HG02571 (cell line): ENCODE data around the gene SPTBN2.

Experiments
- ATAC-seq: cut with Tn5 transposase; IDR thresholded peaks from one replicate; pipeline ENCODE4 v1.9.1; 2021; ENCODE audit warnings: mild to moderate bottlenecking, moderate library complexity; ENCODE audit not compliant: unreplicated experiment

SPTBN2 gene

DNA sequence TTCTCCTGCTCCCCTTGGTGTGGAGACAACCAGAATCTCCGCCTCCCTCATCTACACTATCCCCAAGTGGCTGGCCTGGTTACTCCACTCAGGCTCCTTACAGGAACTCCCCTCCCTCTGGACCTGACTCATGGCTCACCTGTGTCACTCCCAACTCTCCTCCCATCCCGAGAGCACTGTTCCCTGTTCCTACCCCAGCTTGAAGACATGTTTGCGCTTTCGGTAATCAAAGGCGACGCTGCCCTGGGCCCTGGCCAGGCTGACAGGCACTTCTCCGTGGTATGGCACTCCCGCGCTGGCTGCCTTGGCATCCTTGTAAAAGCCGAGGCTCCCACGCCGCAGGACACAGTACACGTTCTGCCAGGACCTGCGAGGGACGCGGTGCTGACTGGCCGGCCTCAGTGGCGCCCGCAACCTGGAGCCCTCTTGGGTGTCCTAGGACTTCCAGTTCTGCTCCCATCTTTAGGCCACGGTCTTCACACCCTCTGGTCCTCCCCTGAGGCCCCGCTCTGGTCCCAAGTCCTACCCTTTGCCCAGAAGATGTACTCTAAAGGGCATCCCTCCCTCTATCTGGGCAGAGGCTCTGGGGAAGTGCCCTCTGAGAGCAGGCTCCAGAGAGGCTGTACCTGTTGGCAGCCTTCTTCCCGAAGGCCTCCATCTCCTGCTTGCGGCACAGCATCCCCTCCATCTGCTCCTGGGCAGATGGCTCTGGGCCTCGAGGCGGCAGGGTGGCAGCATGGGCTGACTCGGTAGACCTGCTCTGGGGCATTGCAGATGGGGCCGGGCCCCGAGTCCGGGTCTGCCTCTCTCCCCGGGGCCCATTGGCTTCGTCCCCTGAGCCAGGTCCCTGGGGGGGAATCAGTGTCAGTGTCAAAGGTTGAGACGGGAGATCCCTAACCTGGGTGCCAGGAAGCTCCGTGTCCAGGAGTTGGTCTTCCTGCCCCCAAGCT lies 41.9 kb downstream of the SPTBN2 start:
- ATAC-seq: no peak

DNA sequence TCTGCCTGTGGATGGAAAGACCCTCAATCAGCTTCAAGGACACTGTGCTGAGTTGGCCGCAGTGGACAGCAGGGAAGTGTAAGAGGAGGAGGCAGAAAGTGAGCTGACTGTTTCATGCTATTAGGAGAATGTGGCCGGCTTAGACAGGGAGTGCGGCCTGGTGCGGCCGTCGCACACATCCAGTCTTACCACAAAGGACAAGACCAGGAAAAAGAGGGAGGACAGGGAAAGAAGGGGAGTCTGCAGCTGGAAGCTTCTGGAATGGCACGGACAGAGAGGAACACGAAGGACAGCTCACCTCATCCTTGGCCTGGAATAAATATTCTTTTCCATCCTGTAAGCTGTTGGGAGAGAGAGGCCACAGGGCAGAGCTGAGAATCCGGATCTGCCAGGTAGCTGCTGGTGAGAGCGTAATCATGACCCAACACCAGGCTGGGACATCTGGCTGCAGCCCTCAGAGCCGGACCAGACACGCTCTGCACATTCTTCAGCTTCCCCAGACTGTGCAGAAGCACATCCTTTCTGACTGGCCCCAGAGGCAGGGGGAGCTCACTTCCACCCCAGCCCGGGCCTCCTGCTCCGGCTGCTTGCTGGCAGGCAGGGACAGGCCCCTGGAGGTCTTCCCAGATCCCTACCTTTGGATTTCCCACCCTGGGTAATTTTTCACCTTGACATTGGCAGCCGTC lies 42.8 kb downstream of the SPTBN2 start:
- no peak for ATAC-seq

DNA sequence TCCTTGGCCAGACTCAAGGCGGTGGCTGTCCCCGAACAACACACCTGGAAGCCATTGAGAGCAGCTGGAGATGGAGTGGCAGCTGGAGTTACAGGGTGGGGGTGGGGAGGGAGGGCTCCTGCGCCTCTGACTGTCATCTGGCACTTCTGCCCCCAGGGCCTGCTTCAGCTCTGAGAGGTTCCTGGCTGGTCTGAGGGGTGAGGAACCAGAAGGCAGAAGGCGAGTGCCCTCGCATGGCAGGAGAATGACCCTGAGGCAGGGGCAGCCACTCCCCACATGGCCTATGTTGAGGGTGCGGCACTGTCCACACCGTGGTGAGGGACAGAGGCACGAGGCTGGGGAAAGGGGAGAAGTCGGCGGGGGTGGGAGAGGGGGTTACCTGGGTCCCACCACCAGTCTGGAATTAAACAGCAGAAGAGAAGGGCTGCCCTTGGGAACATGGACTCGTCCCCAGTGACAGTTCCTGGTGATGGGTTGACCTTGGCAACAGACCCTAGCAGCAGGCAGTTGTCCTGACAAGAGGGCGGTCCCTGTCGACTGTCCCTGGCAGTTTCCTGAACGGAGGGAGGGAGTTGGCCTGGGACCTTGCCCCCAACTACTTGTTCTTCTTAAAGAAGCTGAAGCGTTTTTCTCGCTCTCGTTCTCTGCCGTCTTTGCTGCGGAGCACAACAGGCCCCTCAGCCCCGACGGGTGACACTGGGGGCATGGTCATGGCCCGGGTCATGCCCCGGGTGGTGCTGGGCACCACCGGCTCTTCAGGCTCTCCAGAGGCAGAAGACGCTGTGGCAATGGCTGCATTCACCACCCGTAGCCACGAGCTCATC lies 43.5 kb downstream of the SPTBN2 start:
- no peak for ATAC-seq

- ATAC-seq: no peak
These were observed 44.4 kb downstream of the SPTBN2 start for GRCh38 chr11:66684635-66685034.

DNA sequence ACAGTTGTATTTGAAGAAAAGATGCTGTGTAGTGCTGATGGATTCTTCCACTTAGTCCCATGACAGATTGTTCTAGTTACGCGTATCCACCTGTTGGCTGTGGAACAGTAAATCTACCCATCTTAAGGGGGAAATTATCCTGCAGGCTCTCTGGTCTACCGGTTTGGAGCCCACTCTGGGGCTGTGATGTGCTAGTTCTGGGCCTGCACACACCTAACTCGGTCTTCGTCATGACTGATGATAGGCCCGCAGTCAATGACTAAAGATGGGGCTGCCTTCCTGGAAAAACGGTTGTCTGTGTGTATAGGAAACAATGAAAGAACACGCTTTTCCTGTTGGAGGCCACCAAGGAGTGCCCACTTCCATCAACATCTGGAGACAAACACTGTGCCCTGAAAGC lies 45.1 kb downstream of the SPTBN2 start:
- no peak for ATAC-seq

DNA sequence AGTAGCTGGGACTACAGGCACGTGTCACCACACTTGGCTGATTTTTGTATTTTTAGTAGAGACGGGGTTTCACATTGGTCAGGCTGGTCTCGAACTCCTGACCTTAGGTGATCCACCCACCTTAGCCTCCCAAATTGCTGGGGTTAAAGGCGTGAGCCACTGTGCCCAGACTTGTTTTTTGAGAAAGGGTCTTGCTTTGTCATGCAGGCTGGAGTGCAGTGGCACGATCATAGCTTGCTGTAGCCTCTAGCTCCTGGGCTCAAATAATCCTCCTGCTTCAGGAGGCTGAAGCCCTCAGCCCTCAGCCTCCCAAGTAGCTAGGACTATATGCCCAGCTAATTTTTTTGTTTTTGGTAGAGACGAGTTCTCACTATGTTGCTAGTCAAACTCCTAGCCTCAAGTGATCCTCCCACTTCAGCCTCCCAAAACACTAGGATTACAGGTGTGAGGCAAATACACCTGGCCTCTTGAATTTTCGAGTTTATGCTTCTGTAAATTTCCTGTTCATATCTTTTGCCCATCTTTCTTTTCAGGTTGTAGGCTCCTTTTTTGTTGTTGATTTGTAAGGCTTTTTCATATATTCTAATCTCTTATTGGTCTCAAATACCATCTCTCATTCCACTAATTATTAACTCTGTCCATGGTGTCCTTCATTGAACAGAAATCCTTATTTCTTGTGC lies 47.9 kb downstream of the SPTBN2 start:
- ATAC-seq: no peak

GRCh38 chr11:66677599-66678375 lies 51.2 kb downstream of the SPTBN2 start, which contains the start of gene RBM4B:
RBM4B (minus strand) TSS chr11:66677887; CDS start chr11:66677079, 808 bp downstream.
- peak; percentile 79 for ATAC-seq

GRCh38 chr11:66676931-66677598 lies 52.0 kb downstream of the SPTBN2 start:
- ATAC-seq: no peak

GRCh38 chr11:66676282-66676919 lies 52.6 kb downstream of the SPTBN2 start:
- no peak for ATAC-seq

DNA sequence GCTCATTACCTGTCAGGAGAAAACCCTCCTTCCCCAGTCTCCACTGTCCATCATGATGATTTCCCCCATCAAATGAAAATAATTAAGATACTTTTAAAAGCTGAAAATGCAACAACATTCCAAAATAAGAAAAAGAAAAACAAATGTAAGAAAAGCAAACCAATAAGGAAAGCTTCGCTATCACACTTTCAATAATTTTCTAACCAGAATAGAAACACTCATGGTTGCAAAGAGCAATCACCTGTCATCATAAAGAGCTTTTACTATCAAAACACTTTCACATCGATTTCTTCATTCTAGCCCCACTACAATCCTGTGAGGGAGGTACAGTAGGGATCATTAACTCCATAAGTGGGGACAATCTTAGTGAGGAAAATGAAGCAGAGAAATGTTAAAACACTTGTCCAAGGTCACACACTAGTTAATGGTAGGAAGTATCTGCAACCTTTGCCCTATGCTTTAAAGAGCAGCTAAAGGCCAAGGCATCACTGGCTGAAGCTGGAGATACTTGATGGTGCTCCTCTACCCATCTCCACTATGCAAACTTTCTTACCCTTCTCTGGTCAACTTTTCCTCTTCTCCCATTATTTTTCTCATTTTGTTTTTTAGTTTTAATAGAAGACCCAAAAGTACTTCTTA lies 53.9 kb downstream of the SPTBN2 start:
- no peak for ATAC-seq

GRCh38 chr11:66670816-66671215 lies 58.2 kb downstream of the SPTBN2 start:
- ATAC-seq: no peak

GRCh38 chr11:66665369-66665768 lies 63.6 kb downstream of the SPTBN2 start:
- no peak for ATAC-seq

GRCh38 chr11:66663741-66664296 lies 65.2 kb downstream of the SPTBN2 start:
- ATAC-seq: no peak

DNA sequence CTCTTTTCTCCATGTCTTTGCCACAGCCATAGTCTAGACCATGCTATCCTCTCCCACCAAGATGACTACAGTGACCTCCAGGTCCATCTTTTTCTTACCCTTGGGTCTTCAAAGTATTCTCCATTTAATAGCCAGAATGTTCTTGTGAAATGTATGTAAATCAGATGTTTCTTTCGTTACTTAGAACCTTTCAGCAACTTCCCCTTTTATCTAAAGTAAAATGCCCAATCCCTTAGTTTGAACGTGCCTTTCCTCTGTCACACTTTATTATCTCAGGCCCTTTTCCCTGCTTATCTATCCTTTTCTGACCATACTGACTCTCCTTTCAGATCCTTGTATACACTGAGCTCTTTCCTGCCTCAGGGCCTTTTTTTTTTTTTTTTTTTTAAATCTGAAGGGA lies 69.3 kb downstream of the SPTBN2 start:
- ATAC-seq: no peak

DNA sequence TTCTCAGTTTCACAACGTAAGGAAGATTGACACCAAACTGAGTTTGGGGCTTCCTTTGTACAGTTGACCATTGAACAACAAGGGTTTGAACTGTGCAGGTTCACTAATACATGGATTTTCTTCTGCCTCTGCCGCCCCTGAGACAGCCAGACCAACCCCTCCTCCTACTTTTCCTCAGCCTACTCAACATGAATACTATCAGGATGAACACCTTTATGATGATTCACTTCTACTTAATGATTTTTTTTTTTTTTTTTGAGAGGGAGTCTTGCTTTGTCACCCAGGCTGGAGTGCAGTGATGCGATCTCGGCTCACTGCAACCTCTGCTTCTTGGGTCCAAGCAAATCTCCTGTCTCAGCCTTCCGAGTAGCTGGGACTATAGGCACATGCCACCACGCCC lies 75.9 kb downstream of the SPTBN2 start:
- no peak for ATAC-seq

GRCh38 chr11:66652651-66653050 lies 76.4 kb downstream of the SPTBN2 start:
- ATAC-seq: no peak

DNA sequence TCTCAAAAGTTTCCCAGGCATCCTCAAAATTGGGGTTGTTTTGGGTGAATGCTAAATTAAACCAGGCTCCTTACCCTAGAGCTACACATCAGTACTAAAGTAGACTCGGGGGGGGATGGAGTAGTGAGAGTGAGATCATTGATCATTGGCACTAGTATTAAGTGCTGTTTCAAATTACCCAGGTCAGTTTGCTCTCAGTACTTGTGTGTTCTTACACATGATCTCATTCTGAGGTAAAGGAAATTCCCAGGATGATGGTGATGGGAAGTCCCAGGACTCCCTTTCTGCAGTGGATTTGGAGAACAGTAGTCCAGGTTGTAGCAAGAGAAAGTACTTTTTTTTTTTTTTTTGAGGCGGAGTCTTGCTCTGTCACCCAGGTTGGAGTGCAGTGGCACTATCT lies 78.0 kb downstream of the SPTBN2 start:
- no peak for ATAC-seq

GRCh38 chr11:66649903-66650302 lies 79.1 kb downstream of the SPTBN2 start:
- ATAC-seq: no peak
